Fibroblast of lung (primary cell): ENCODE data around the gene CEP164. TPM values are rescaled to one million over a fixed set of nuclear protein-coding genes. Genes with fewer than 3 reads are reported as not detected.

Source experiments
- DNase-seq, 2 donors: peaks; one replicate each; pipeline versions ENCODE4 v3.0.0 to v3.0.0-alpha.2; 2010; ENCODE audit warnings: low read depth in 2 of 2
- H2AFZ ChIP-seq: 2 replicates; pipeline ENCODE4 v1.5.1; 2012; ENCODE audit warnings: low read length, control low read depth, inconsistent platforms
- H3K27ac ChIP-seq: 2 replicates; pipeline ENCODE4 v1.5.1; 2011; ENCODE audit warnings: low read length, control low read depth; ENCODE audit not compliant: insufficient read depth
- H3K27me3 ChIP-seq: 2 replicates; pipeline ENCODE4 v1.5.1; 2011; ENCODE audit warnings: mild to moderate bottlenecking, low read length; ENCODE audit not compliant: control insufficient read depth, insufficient read depth
- H3K36me3 ChIP-seq: 2 replicates; pipeline ENCODE4 v1.5.1; 2011; ENCODE audit warnings: low read length; ENCODE audit not compliant: control insufficient read depth, insufficient read depth
- H3K4me1 ChIP-seq: 2 replicates; pipeline ENCODE4 v1.5.1; 2011; ENCODE audit warnings: low read length; ENCODE audit not compliant: control insufficient read depth, insufficient read depth; ENCODE audit errors: extremely low read depth
- H3K4me2 ChIP-seq: 2 replicates; pipeline ENCODE4 v1.5.1; 2011; ENCODE audit warnings: low read length, control low read depth; ENCODE audit not compliant: insufficient read depth; ENCODE audit errors: extremely low read depth
- H3K4me3 ChIP-seq, 4 experiments: fragments of 200-600 bp in 1 of 4; sonication (generic) in 1 of 4; replicated peaks in 1 of 4; 2 replicates each; pipeline ENCODE4 v1.5.1; 2011 to 2016; ENCODE audit warnings: low read length in 4 of 4, low read depth in 3 of 4, mild to moderate bottlenecking in 3 of 4, control low read depth in 2 of 4, inconsistent platforms in 1 of 4, mixed read lengths in 1 of 4; ENCODE audit not compliant: insufficient read depth in 1 of 4; ENCODE audit errors: control extremely low read depth in 1 of 4
- H3K79me2 ChIP-seq: 2 replicates; pipeline ENCODE4 v1.5.1; 2012; ENCODE audit warnings: mild to moderate bottlenecking, low read length, inconsistent platforms; ENCODE audit not compliant: control insufficient read depth, insufficient read depth
- H3K9ac ChIP-seq: 2 replicates; pipeline ENCODE4 v1.5.1; 2011; ENCODE audit warnings: mild to moderate bottlenecking, low read length, control low read depth; ENCODE audit not compliant: insufficient read depth
- H3K9me3 ChIP-seq: 2 replicates; pipeline ENCODE4 v1.5.1; 2012; ENCODE audit warnings: low read depth, low read length; ENCODE audit not compliant: control insufficient read depth, insufficient read depth
- H4K20me1 ChIP-seq: 2 replicates; pipeline ENCODE4 v1.5.1; 2011; ENCODE audit warnings: low read length; ENCODE audit not compliant: control insufficient read depth, insufficient read depth; ENCODE audit errors: extremely low read depth
- CTCF ChIP-seq, 2 donors: IDR thresholded peaks in 1 of 2; conservative IDR thresholded peaks in 1 of 2; 1 replicate in 1 of 2; 2 replicates in 1 of 2; pipeline ENCODE4 v1.5.1; 2011 to 2012; ENCODE audit warnings: low read length in 2 of 2, control low read depth in 1 of 2, inconsistent platforms in 1 of 2, low read depth in 1 of 2, mild to moderate bottlenecking in 1 of 2
- EZH2 ChIP-seq: IDR thresholded peaks from 2 replicates; pipeline ENCODE4 v1.5.1; 2012; ENCODE audit warnings: low read length, control low read depth, mild to moderate bottlenecking; ENCODE audit errors: missing control alignments
- polyA plus RNA-seq, 2 donors: library from polyadenylated mRNA; depleted of rRNA in 1 of 2; stranded (reverse) in 1 of 2; unstranded in 1 of 2; fragments of >200 nt; gene quantifications; 2 replicates each; pipeline ENCODE4 v1.2.1, GENCODE V29; 2011 to 2012; ENCODE audit warnings: missing spikeins in 1 of 2
- total RNA-seq: library from RNA; depleted of rRNA; stranded (reverse); fragments of >200 nt; gene quantifications from 2 replicates; pipeline ENCODE4 v1.2.1, GENCODE V29; 2014

CEP164 gene
- total and polyA plus RNA-seq, 2 donors (not counting 1 experiment from before 2014, with no cell fraction given): 16.1 to 33.5 TPM

GRCh38 chr11:117305145-117305544 is 22.5 kb upstream of the CEP164 start:
- Histone ChIP-seq H3K9me3 (no peaks in the 10 kb centered on the region), H3K79me2 (no peaks in the 10 kb centered on the region), H3K4me2 (no peak overlapping the region), H3K4me1 (peaks cover 9% of the 10 kb centered on the region), H3K9ac (no peak overlapping the region), H2AFZ (no peak overlapping the region), H3K27ac (no peak overlapping the region), H4K20me1 (no peaks in the 10 kb centered on the region), H3K36me3 (no peaks in the 10 kb centered on the region), H3K4me3 (no peak overlapping the region), H3K27me3 (no peaks in the 10 kb centered on the region)
- no peak for DNase-seq
- TF ChIP-seq EZH2: no peak
- TF ChIP-seq CTCF (conservative IDR thresholded peaks at IDR 0.05 in 1 of 2, IDR thresholded peaks at IDR 0.05 in 1 of 2; ENCODE audit: low read depth in 1 of 2, low read length in 2 of 2): no peak

GRCh38 chr11:117309310-117309709 is 18.3 kb upstream of the CEP164 start:
- Histone ChIP-seq H4K20me1 (no peaks in the 10 kb centered on the region), H3K9me3 (no peaks in the 10 kb centered on the region), H3K27me3 (no peaks in the 10 kb centered on the region), H3K9ac (no peak overlapping the region), H3K4me2 (no peak overlapping the region), H2AFZ (no peak overlapping the region), H3K79me2 (peaks cover 8% of the 10 kb centered on the region), H3K4me3 (no peak overlapping the region), H3K36me3 (no peaks in the 10 kb centered on the region), H3K27ac (no peak overlapping the region), H3K4me1 (peaks cover under 1% of the 10 kb centered on the region)
- no peak for TF ChIP-seq EZH2
- no peak for TF ChIP-seq CTCF (conservative IDR thresholded peaks at IDR 0.05 in 1 of 2, IDR thresholded peaks at IDR 0.05 in 1 of 2; ENCODE audit: low read depth in 1 of 2, low read length in 2 of 2)
- no peak for DNase-seq

GRCh38 chr11:117313091-117313490 is 14.6 kb upstream of the CEP164 start:
- Histone ChIP-seq H3K36me3 (no peaks in the 10 kb centered on the region), H3K9me3 (no peaks in the 10 kb centered on the region), H3K27me3 (no peaks in the 10 kb centered on the region), H4K20me1 (no peaks in the 10 kb centered on the region), H3K9ac (no peak overlapping the region), H2AFZ (no peak overlapping the region), H3K79me2 (peaks cover 17% of the 10 kb centered on the region), H3K4me2 (no peak overlapping the region), H3K4me1 (peaks cover 8% of the 10 kb centered on the region), H3K4me3 (no peak overlapping the region), H3K27ac (no peak overlapping the region)
- TF ChIP-seq EZH2 (no peak), CTCF (conservative IDR thresholded peaks at IDR 0.05 in 1 of 2, IDR thresholded peaks at IDR 0.05 in 1 of 2; ENCODE audit: low read depth in 1 of 2, low read length in 2 of 2) (no peak)
- DNase-seq: no peak
